Motor neuron (in vitro differentiated cells): ENCODE data around the gene DCLRE1A. TPM values are rescaled to one million over a fixed set of nuclear protein-coding genes. Genes with fewer than 3 reads are reported as not detected.

Experiments
- ATAC-seq, 8 experiments: fragments of 200-7000 bp; cut with Tn5 transposase; replicated peaks in 6 of 8; 2 replicates each; pipeline ENCODE4 v1.8.0; 2021; ENCODE audit warnings: mild to moderate bottlenecking in 8 of 8, moderate library complexity in 8 of 8
- H3K27ac ChIP-seq, 2 donors: fragments of 250-450 bp; sonication (Bioruptor Pico); 2 replicates each; pipeline ENCODE4 v1.9.0; 2021; ENCODE audit warnings: antibody characterized with exemption in 2 of 2, mild to moderate bottlenecking in 2 of 2, moderate library complexity in 1 of 2
- H3K4me1 ChIP-seq, 2 donors: fragments of 250-450 bp; sonication (Bioruptor Pico); replicated peaks in 1 of 2; 2 replicates each; pipeline ENCODE4 v1.6.1; 2021; ENCODE audit warnings: antibody characterized with exemption in 2 of 2, mild to moderate bottlenecking in 2 of 2, moderate library complexity in 1 of 2
- H3K4me3 ChIP-seq, 5 donors: fragments of 250-450 bp; sonication (Bioruptor Pico); 2 replicates each; pipeline ENCODE4 v1.9.0; 2021; ENCODE audit warnings: antibody characterized with exemption in 5 of 5, mild to moderate bottlenecking in 5 of 5, moderate library complexity in 4 of 5
- WGBS, 10 experiments: fragments of 450-650 bp; shearing (Covaris generic); methylation state at CpG; one replicate each; pipeline ENCODE4 v1.0.0; 2022; 5-methylcytosine and 5-hydroxymethylcytosine counted together
- in situ Hi-C, 9 experiments: fragments of 400-800 bp; cut with MboI; loops; one replicate each; pipeline ENCODE4 v1.15.0; 2021; ENCODE audit warnings: low sequenced_read_pairs in 9 of 9, low pct_unique_long_range_greater_than_20kb in 2 of 9; ENCODE audit not compliant: unreplicated experiment in 9 of 9
- total RNA-seq, 8 experiments: library from RNA; unstranded; fragments of 300-600 nt; gene quantifications; 2 replicates each; pipeline versions ENCODE4 v1.2.3 to v1.2.4, GENCODE V29; 2022

The DCLRE1A gene
- total RNA-seq, 8 experiments from 2014 or later: 5.9 to 11.8 (median 10.0) TPM

- Histone ChIP-seq H3K4me3 (no peak overlapping the region), H3K4me1 (no peaks in the 10 kb centered on the region), H3K27ac (no peak overlapping the region)
- in situ Hi-C loops: loop anchor here in 2 of 9 experiments (10.0 to 25.0 kb wide), 2 partner anchors 297 to 304 kb away; no protein-coding TSS in a partner anchor
- 20 to 90% (median 68%) methylated on average over 1 to 3 of the region's 3 CpGs for WGBS, 10 experiments
- no peak for ATAC-seq
Measured at GRCh38 chr10:113808168-113808567, 45.7 kb downstream of the DCLRE1A start.

- no peaks in the 10 kb centered on the region for H3K4me1 ChIP-seq
- no peak overlapping the region for H3K27ac ChIP-seq
- no peak overlapping the region for H3K4me3 ChIP-seq
- in situ Hi-C loops: loop anchor here in 2 of 9 experiments (10.0 to 25.0 kb wide), 2 partner anchors 298 to 306 kb away; no protein-coding TSS in a partner anchor
- WGBS, 10 experiments: 53 to 92% (median 87%) methylated on average over 1 to 4 of the region's 4 CpGs; no CpG with 5 or more reads in 4 of the 10 experiments
- no peak for ATAC-seq
Measured at GRCh38 chr10:113806503-113806902, 47.4 kb downstream of the DCLRE1A start.

GRCh38 chr10:113802997-113803396, 50.9 kb downstream of the DCLRE1A start:
- WGBS, 10 experiments: 18 to 100% (median 88%) methylated on average over 1 to 4 of the region's 4 CpGs; no CpG with 5 or more reads in 2 of the 10 experiments
- Histone ChIP-seq H3K4me1 (no peaks in the 10 kb centered on the region), H3K4me3 (no peak overlapping the region), H3K27ac (no peak overlapping the region)
- no peak for ATAC-seq
- in situ Hi-C loops: loop anchor here in 2 of 9 experiments (10.0 to 25.0 kb wide), 2 partner anchors 302 to 309 kb away; no protein-coding TSS in a partner anchor

GRCh38 chr10:113801569-113801968, 52.3 kb downstream of the DCLRE1A start:
- Histone ChIP-seq H3K4me1 (no peaks in the 10 kb centered on the region), H3K27ac (no peak overlapping the region), H3K4me3 (no peak overlapping the region)
- ATAC-seq: peak in 3 of 8 experiments; percentile 76 to 87 (median 86)
- in situ Hi-C loops: loop anchor here in 2 of 9 experiments (10.0 to 25.0 kb wide), 2 partner anchors 303 to 311 kb away; no protein-coding TSS in a partner anchor
- 0 to 100% (median 86%) methylated on average over 3 to 6 of the region's 6 CpGs for WGBS, 10 experiments

GRCh38 chr10:113791691-113792090, 62.2 kb downstream of the DCLRE1A start:
- H3K27ac ChIP-seq: no peak overlapping the region
- H3K4me3 ChIP-seq: no peak overlapping the region
- in situ Hi-C loops: loop anchor here in 3 of 9 experiments (10.0 to 25.0 kb wide), 2 partner anchors 313 to 321 kb away; no protein-coding TSS in a partner anchor
- 0 to 88% (median 52%) methylated on average over 1 to 2 of the region's 2 CpGs; no CpG with 5 or more reads in 2 of the 10 experiments for WGBS, 10 experiments
- H3K4me1 ChIP-seq: peaks cover 0 to 4% of the 10 kb centered on the region in 2 donors
- ATAC-seq: peak in 3 of 8 experiments; percentile 26 to 88 (median 79)

GRCh38 chr10:113788604-113789083, 65.2 kb downstream of the DCLRE1A start:
- in situ Hi-C loops: loop anchor here in 1 of 9 experiments (25.0 kb wide), 1 partner anchor 324 kb away; no protein-coding TSS in a partner anchor
- Histone ChIP-seq H3K4me1 (peaks cover 0 to 4% of the 10 kb centered on the region in 2 donors), H3K27ac (no peak overlapping the region), H3K4me3 (no peak overlapping the region)
- 0 to 100% (median 74%) methylated on average over 1 to 8 of the region's 9 CpGs; no CpG with 5 or more reads in 1 of the 10 experiments for WGBS, 10 experiments
- ATAC-seq: peak in 4 of 8 experiments; percentile 12 to 79 (median 49)

Other genes with a start within 250 kb of the DCLRE1A start
- 1 to 10 TPM in 3 of 8 experiments, under 1 TPM in 3, not detected in 2; 0.15 to 5.3 (median 1.3) TPM for gene NRAP, start 190.0 kb downstream of the DCLRE1A start, total RNA-seq
- 10 to 100 TPM in 4 of 8 experiments, 1 to 10 TPM in 4; 3.5 to 22.4 (median 12.7) TPM for gene CASP7, start 174.2 kb downstream of the DCLRE1A start, total RNA-seq
- under 1 TPM in 6 of 8 experiments, not detected in 2; 0.14 to 0.47 (median 0.25) TPM for gene PLEKHS1, start 102.4 kb downstream of the DCLRE1A start, total RNA-seq
- gene NHLRC2, start 579 bp upstream of the DCLRE1A start, total RNA-seq: 10 to 100 TPM in 7 of 8 experiments, 1 to 10 TPM in 1; 6.9 to 22.9 (median 14.9) TPM
- gene ADRB1, start 189.8 kb upstream of the DCLRE1A start, total RNA-seq: under 1 TPM in 7 of 8 experiments, not detected in 1; 0.05 to 0.47 (median 0.22) TPM